HCEC 1CT (cell line): ENCODE measurements around the gene PFKL.
A peak's percentile ranks its signal among the peaks of the same experiment; 100 is the strongest.
"Not testable (repeated sequence)": the region's sequence is repeated elsewhere in the genome, so short reads cannot be mapped to it uniquely, and the experiment has no call there.

Source experiments
- DNase-seq: peaks from one replicate; pipeline ENCODE4 v3.0.0-alpha.2; 2017

PFKL gene

DNA sequence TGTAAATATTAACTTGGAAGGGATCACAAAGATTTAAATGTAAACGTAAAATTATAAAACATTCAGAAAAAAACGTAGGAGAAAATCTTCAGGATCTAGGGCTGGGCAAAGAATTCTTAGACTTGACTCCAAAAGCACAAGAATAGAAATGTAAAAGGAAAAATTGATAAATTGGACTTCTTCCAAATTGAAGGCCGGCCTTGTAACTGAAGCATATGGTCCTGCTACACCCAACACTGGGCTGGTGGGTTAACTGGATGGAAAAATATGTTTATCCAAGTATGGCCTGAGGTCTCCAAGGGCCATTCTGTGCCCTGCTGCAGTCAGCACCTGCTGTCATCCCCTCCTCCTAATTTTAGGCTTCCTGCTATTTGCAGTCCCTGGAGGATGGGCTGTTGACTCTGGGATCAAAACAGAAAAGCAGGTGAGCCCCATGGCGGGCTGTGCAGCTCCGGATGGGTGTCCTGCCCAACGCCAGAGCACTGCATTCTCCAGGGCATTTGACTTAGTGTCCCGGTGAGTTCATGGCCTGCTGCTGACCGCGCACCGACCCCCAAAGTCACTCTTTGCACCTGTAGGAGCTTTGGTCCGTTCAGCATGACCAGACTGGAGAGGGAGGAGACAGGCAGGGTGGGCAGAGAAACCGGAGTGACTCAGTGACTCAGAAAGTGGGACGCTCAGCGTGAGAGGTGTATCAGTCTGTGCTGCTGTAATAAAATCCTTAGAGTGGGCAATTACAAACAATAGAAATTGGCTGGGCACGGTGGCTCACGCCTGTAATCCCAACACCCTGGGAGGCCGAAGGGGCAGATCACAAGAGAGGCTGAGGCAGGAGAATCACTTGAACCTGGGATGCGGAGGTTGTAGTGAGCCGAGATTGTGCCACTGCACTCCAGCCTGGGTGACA, 20.2 kb upstream of the PFKL start:
- no peak for DNase-seq

GRCh38 chr21:44281801-44282200, 18.1 kb upstream of the PFKL start:
- no peak for DNase-seq

- DNase-seq = no peak
Observed at GRCh38 chr21:44282370-44282769, 17.5 kb upstream of the PFKL start.

- DNase-seq = not testable (repeated sequence)
Observed at GRCh38 chr21:44283211-44283785, 16.6 kb upstream of the PFKL start.

GRCh38 chr21:44283948-44284347, 15.9 kb upstream of the PFKL start:
- DNase-seq = no peak

- peak; percentile 2 for DNase-seq
Observed at GRCh38 chr21:44285138-44285992, 14.5 kb upstream of the PFKL start, which contains the start of gene AIRE. Gene AIRE, plus strand, starts transcription at chr21:44285876. Its CDS starts 131 bp downstream, at chr21:44286007.

DNA sequence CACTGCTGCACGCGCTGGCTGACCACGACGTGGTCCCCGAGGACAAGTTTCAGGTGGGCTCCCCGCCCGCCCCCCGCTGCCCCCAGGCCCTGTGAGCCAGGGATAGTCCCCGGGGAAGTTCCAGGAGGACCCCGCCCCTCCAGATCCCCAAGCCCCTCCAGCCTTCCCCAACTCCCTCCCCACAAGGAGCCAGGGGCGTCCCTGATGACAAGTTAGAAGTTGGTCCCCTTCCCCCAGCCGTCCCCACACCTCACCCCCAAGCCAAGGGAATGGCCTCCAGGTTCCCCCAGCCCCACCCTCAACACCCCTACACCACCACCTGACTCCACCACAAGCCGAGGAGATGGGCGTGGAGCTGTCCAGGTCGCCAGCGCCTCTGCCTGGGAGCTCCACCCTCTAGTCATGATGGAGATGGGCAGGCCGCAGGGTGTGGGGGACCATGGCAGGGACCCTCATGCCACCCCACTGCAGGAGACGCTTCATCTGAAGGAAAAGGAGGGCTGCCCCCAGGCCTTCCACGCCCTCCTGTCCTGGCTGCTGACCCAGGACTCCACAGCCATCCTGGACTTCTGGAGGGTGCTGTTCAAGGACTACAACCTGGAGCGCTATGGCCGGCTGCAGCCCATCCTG, 13.7 kb upstream of the PFKL start:
- DNase-seq = no peak

DNA sequence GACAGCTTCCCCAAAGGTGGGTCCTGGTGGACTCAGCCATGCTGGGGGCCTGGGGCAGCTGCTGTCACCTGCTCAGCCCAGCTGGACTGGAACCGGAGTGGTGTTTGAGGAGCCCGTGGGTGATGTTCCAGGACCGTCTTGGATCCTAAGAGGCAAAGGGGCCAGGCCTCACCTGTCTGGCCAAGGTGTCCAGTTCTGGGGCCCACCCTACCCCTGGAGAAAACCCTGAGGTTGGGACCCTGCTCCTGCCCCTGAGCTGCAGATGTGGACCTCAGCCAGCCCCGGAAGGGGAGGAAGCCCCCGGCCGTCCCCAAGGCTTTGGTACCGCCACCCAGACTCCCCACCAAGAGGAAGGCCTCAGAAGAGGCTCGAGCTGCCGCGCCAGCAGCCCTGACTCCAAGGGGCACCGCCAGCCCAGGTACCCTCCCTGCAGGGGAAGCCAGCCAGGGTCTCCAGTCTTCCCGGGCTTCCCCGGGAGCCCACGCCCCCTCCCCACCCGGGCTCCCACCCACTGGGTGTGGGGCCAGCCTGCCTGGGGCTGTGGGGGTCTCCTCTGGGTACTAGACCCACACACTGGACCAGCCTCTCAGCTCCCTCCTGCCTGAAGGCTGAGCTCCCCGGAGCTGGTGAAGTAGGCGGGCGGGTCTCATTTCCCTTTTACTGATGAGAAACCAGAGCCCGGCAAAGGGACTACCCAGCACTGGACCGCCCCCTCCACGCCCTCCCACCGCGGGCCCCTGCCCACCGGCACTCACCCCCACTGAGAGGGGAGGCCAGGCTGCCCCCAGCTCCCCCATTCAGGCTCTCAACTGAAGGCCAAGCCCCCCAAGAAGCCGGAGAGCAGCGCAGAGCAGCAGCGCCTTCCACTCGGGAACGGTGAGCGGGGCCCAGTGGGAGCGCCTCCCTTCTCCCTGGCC, 12.9 kb upstream of the PFKL start:
- DNase-seq = no peak

DNA sequence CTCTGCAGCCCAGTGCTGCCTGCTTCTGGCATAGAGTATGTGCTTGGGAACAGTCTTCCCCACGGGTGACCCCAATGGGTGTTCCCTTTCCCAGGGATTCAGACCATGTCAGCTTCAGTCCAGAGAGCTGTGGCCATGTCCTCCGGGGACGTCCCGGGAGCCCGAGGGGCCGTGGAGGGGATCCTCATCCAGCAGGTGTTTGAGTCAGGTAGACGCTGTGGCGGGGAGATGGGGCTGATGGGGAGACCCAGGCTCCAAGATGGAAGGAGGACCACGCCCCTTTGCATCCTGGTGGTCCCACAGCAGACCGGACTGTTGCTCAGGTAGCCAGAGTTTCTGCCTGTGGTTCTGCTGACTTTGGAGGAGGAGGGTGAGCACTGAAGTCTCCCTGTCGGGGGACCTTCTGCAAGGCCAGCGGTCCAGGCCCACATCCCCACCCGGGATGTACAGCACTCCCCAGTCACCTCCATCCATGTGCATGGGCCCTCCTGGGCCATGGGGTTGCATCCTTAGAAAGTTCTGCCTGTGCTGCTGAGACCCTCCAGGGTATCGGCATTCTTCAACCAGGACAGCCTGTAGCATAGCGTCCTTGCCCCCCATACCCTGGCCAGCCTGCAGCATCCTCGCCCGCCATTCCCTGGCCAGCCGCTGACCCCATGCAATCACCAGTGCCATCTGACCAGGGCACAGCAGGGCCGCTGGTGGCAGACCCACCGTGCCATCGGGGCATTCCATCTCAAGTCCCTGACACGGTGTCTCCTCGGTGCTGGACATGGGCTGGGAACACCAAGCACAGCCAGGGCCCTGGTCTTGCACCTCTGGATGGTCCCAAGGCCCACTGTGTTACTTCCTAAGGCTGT, 11.4 kb upstream of the PFKL start:
- DNase-seq = no peak

DNA sequence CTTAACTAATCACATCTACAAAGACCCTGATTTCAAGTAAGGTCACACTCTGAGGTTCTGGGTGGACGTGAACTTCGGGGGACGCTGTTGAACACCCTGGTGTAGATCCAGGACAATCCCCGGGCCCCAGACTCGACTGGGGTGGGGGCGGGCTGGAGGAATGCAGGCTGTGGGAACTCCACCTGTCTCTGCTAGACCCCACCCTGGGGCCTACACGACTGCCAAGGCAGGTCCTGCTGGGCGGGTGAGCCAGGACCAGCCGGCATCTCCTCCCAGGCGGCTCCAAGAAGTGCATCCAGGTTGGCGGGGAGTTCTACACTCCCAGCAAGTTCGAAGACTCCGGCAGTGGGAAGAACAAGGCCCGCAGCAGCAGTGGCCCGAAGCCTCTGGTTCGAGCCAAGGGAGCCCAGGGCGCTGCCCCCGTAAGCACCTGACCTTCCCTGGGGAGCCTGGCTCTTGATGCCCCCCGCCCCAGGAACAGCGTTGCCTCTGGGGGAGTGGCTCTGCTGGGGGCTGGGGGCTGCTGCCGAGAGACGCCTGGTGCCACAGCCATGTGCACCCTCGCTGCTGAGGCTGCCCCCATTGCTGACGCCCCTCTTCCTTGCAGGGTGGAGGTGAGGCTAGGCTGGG, 10.4 kb upstream of the PFKL start:
- DNase-seq = no peak

- no peak for DNase-seq
Observed at GRCh38 chr21:44290327-44291077, 9.4 kb upstream of the PFKL start.

DNA sequence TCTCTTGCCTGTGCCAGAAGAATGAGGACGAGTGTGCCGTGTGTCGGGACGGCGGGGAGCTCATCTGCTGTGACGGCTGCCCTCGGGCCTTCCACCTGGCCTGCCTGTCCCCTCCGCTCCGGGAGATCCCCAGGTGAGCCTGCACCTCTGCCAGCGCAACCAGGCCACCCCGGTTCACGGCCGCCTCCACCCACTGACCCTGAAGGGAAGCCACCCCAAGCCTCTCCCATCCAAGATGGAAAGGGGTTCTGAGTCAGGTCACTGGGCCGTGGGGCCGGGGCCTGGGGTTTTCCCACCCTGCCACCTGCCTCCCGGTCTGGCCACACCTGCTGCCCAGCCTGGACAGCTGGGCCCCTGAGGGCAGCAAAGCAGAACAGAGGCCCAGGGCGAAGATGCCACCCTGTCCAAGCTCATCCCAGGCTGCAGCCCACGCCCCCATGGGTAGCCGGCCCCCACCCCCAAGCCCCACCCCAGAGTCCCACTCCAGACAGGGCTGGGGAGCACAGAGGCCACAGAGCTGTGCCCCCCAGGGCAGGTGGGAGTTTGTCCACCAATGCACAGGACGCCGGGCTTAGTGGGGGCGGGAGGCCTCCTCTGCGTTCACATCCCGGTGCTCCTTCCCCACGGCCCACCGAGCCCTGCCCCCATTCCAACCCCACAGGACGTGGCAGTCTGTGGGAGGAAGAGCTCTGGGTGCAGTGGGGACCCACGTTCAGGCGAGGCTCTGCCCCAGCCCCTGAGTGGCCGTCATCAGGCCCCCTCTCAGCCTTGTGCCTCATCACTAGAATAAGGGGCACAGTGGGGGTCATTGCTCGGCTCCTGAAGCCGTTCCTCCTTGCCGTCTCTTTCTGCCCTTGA, 8.5 kb upstream of the PFKL start:
- no peak for DNase-seq

DNA sequence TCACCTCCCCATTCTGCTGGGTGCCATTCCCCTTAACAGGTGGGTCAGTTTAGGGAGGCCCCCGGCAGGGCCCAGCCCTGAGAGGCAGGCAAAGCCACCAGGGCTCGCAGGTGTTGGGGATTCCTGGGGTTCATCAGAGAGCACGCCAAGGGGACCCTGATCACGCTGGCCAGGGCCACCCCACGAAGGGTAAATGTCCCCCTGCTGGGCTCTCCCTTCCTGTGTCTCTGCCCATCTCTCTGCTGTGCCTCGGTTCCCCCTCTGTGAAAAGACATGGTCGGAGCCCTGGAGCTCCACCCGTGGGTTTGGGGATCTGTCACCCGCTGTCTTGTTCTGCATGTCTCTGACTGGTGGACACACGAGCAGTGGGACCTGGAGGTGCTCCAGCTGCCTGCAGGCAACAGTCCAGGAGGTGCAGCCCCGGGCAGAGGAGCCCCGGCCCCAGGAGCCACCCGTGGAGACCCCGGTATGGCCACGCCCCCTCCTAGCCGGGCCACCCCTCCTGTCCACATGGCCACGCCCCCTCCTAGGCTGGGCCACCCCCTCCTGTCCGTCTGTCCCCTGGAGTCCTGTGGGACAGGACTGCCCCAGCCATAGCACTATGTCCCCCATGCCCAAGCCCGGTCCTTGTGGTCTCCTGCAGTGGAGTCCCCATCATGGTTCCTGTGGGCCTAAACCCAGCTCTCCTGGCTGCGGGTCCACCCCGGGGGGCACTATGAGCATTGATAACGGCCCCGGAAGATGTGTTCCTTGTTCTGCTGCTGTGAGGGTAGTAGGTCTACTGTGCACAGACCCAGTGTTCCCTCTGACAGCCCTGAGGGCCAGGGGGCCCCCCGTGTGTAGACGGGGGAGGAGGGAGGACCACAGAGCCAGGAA, 7.7 kb upstream of the PFKL start:
- no peak for DNase-seq

DNA sequence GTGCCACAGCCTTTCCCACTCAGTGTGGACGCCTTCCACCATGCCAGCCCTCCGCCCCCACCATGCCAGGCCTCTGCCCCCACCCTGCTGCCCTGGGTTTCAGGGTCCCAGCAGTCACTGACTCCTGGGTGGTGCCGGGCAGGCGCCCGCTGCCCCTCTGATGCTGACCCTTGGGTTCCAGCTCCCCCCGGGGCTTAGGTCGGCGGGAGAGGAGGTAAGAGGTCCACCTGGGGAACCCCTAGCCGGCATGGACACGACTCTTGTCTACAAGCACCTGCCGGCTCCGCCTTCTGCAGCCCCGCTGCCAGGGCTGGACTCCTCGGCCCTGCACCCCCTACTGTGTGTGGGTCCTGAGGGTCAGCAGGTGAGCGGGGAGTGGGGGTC, 7.0 kb upstream of the PFKL start:
- no peak for DNase-seq

GRCh38 chr21:44293551-44294231, 6.2 kb upstream of the PFKL start:
- no peak for DNase-seq

DNA sequence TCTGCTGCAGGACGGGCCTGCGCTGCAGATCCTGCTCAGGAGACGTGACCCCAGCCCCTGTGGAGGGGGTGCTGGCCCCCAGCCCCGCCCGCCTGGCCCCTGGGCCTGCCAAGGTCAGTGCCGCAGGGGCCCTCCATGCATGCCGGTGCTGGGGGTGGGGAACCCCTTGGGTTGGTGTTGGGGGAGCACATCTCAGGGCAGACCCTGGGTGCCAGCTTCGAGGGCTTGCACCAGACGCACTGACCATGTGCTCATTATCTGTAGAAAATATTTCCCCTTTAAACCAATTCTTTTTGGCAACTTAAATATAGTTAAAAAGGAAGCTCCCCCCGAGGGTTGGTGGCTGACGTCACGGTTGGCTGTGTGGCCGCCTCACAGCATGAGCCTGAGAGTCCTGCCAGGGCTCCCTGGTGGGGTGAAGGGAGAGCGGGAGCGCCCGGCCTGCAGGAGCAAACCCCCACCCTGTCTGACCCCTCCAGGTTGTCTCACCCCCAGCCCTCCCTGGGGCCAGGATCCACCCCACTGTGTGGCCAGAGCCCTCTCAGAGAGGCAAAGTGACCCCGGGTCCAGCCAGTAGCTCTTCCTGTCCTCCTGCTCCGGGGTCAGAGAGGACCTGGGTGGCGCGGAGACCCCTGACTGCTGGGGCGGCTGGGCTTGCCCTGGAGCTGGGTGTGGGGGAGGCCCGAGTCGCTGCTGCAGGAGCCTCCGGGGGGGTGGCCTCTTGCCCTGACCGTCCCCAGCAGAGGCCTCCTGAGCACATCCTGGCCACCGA, 5.3 kb upstream of the PFKL start:
- peak; percentile 12 for DNase-seq
